Measurements from ENCODE around the gene TAF11.
A peak's percentile ranks its signal among the peaks of the same experiment; 100 is the strongest.
"Not testable (repeated sequence)": the region's sequence is repeated elsewhere in the genome, so short reads cannot be mapped to it uniquely, and the experiment has no call there.

Gene TAF11

GRCh38 chr6:34887753-34888513 lies at the start of gene TAF11:
Gene TAF11, minus strand, starts transcription at chr6:34888042. Its CDS starts 85 bp downstream, at chr6:34887957.
- peak; percentile 78 for DNase-seq (ENCODE audit: low read depth)

- no peak for DNase-seq (ENCODE audit: low read depth)
These were observed 46.7 kb upstream of the TAF11 start for GRCh38 chr6:34934516-34934915.

GRCh38 chr6:34932202-34932601 lies 44.4 kb upstream of the TAF11 start:
- DNase-seq (ENCODE audit: low read depth): not testable (repeated sequence)

GRCh38 chr6:34930221-34930620 lies 42.4 kb upstream of the TAF11 start:
- no peak for DNase-seq (ENCODE audit: low read depth)

GRCh38 chr6:34929241-34929978 lies 41.6 kb upstream of the TAF11 start:
- DNase-seq (ENCODE audit: low read depth): no peak

DNA sequence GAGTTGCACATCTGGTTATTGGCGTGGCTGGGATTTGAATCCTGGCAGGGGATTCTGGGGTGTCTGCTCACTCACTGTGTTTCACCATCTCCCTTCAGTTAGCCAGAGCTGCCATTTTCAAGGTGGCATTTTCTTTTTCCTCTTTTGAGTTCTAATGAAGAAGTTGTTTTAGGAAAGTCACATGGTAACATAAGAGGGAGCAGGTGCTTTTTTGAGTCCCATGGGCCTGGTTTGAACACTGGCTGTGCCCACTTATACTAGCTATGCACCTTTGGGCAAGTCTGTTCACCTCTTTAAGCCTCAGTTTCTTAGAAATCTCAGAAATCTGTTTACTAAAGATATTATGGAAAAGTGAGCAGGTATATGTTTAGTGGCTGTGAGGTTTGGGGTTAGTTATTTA lies 40.9 kb upstream of the TAF11 start:
- DNase-seq (ENCODE audit: low read depth): no peak

DNA sequence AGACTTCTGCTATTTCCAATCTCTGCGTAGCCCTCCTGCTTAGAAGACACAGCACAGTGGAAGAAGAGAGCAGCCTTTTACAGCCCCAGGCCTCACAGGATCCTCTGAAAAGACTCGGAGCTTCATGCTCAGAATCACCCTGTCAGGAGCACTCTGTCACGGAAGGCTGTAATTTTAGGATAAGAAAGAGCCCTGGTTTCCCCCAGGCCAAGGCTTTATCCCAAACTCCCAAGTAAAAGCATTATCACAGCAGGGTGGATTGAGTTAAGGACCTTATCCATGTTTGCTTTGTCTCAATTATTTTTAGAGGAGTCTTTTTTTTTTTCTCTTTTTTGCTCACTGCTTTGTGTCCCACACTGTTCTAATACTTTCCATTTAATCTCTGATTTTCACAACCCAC lies 40.4 kb upstream of the TAF11 start:
- no peak for DNase-seq (ENCODE audit: low read depth)

DNA sequence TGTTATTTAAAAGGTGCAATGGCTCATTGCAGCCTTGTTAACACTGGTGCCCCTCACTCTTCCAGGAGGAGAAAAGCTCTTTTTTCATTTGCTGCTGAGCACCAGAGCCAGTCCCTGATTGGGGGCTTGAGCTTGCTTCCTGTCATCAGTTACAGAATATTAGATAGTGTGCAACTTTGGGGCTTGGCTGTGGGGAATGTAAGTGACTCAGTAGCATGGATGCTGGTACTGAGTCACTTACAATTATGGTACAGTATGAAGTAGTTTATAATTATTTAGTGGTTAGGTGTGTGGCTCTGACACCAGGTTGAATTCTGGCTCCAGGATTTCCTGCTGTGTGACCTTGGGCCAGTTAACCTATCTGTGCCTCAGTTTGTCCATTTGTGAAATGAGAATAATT lies 38.8 kb upstream of the TAF11 start:
- no peak for DNase-seq (ENCODE audit: low read depth)

DNA sequence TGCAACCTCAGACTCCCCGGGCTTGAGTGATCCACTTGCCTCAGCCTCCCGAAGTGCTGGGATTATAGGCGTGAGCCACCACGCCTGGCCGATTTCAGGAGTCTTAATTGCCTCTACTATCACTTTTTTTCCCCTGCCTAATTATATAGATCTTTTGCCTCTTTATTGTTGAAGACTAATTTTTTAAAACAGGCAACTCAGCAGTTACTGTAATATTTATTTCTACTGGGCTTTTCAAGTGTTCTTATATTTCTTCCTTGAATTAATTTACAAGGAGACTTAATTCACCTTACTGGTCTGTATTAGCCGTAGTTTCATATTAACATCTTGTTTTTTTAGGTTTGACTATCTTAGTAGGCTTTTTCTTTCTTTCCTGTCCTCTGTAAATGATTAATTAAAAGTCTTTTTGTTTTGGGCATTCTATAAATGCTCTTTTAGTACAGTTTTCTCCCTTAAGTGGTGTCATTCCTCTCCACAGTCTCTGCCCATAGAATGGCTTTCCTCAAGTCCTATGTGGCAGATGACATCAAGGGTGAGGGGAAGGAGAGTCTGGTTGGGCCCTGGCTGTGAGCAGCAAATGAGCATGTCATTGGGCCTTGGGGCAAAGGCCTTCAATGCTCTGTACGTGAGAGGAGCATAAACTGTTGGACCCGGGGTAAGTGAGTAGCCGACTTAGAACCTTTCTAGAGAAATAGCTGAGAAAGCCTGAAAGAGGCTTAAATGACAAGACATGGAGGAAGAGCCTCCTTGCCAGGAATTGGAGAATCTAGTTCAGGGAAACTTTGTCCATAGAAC lies 37.2 kb upstream of the TAF11 start:
- no peak for DNase-seq (ENCODE audit: low read depth)

- no peak for DNase-seq (ENCODE audit: low read depth)
These were observed 34.4 kb upstream of the TAF11 start for GRCh38 chr6:34922177-34922663.

DNA sequence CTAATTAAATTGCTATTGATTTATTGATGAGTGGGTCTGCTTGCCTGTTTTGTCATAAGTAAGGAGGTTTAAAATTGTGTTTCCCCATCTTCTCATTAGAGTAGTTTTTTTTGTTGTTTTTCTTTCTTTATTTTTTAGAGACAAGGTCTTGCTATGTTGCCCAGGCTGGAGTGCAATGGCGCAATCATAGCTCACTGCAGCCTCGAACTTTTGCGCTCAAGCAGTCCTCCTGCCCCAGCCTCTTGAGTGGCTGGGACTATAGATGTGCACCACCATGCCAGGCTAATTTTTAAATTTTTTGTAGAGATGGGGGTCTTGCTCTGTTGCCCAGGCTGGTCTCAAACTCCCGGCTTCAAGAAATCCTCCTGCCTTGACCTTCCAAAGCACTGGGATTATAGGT lies 32.3 kb upstream of the TAF11 start:
- no peak for DNase-seq (ENCODE audit: low read depth)

GRCh38 chr6:34919651-34920050 lies 31.8 kb upstream of the TAF11 start:
- DNase-seq (ENCODE audit: low read depth): no peak

DNA sequence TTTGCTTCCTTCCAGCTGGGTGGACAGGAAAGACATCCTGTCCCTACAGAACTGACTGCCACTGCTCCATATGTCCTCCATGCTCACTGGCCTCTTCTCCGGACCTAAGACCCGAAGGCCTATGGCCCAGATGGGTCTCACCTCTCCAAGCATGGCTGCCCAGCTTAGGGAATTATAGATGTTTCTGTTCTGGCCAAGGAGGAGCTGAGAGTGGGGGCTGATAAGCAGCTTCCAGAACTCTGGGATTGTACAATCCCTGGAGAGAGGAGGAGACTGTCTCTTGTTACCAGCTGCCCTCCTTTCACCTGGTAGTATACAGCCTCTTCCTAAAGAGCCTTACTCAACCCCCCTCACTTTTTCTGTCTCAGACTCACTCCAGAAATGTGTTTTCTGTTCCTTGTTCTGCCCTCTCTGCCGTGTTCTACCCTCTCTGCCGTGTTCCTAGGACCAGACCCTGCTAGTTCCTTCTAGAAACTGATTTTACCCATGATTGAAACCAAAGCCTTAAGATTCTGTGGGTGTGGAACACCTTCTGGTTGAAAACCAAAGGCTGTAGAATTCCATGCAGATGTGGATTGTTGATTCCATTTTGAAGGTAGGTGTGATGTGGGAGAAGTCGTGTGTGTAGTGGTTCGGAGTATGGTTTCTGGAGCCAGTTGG lies 29.9 kb upstream of the TAF11 start:
- DNase-seq (ENCODE audit: low read depth): no peak

DNA sequence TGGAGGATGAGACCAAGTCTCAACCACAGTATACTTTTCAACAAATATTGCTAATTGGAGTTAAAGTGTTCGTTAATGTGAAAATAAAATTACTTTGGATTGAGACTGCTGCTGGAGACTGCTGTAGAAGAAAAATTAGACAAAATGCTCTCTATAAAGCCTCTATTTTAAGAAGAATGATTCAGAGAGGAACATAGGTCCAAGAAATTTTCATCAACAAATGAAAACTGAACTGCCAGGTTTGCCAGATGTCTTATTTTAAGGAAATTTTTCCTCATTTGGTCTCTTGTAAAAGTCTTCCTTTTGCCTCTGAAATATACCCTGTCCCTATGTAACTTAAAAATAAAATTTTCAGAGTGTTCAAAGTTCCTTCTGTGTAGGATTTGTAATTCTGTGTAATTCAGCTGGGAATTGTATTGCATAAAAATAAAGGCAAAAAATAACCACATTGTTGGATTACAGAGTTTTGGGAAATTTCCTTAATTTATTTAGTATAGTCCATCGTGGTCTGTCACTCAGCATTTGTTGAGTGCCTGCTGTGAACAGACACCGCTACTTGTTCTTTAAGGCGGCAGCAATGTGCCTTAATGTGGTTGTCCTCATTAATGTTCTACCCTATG lies 28.6 kb upstream of the TAF11 start:
- DNase-seq (ENCODE audit: low read depth): no peak

DNA sequence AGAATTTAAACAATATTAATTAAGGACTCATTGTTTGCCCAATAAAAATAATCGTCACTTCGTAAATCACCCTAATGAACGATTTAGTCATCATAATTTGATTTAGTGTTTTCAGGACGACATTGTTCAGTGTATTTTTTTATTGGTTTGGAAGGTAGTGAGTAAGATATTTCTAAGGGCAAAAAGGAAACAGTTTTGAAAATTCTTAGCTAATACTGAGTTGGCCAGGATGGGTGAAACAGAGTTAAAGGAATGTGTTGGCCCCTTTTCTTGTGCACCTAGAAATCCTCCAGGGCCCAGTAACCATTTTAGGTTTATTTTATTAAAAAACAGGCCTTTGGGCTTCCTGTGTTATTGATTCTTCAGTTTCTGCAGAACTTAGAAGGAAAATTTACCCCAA lies 26.5 kb upstream of the TAF11 start:
- no peak for DNase-seq (ENCODE audit: low read depth)

DNA sequence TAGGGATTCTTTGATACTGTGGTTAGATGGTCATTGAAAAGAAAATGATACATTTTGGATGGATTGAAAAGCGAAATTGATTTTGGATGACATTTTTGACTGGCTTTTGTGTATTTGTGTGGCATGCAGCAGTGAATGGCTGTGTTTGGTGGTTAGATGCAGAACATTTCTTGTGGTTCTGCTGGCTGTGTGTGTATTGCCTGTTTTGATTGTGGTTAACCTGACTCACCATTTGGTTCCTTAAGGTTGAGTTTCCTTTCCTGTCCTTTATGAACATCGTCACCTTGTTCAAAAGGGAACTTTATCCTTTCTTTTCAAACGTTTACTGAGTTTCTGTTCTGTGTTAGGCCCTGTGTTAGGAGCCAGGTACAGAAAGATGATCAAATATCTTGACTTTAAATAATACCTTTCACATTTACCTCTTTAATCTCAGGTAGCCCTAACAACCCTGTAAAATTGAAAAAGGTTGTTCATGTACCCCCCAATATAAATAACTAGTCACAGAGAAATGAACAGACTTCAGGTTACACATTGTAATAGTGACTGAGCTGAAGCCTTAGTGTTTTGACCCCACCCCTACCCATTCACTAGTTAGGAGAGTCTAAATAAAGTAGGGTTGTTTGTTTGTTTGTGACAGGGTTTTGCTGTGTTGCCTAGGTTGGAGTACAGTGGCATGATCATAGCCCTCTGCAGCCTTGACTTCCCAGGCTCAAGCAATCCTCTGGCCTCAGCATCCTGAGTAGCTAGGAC lies 25.0 kb upstream of the TAF11 start:
- no peak for DNase-seq (ENCODE audit: low read depth)

- no peak for DNase-seq (ENCODE audit: low read depth)
These were observed 24.0 kb upstream of the TAF11 start for GRCh38 chr6:34911822-34912221.

- no peak for DNase-seq (ENCODE audit: low read depth)
These were observed 21.6 kb upstream of the TAF11 start for GRCh38 chr6:34909320-34909883.

- no peak for DNase-seq (ENCODE audit: low read depth)
These were observed 20.4 kb upstream of the TAF11 start for GRCh38 chr6:34908194-34908593.

- no peak for DNase-seq (ENCODE audit: low read depth)
These were observed 19.0 kb upstream of the TAF11 start for GRCh38 chr6:34906826-34907225.
